Neutrophil (primary cell): Measurements from ENCODE around the gene TMEM54.

Source experiments
- H3K27ac ChIP-seq: fragments of 200-600 bp; sonication (generic); 2 replicates; pipeline ENCODE4 v1.5.1; 2016; ENCODE audit warnings: mild to moderate bottlenecking, moderate library complexity
- H3K27me3 ChIP-seq: fragments of 200-600 bp; sonication (generic); 2 replicates; pipeline ENCODE4 v1.6.0; 2016; ENCODE audit warnings: mild to moderate bottlenecking
- H3K36me3 ChIP-seq: fragments of 200-600 bp; sonication (generic); 2 replicates; pipeline ENCODE4 v1.5.1; 2017
- H3K4me1 ChIP-seq, 2 experiments: fragments of 200-600 bp in 1 of 2; sonication (generic) in 1 of 2; 1 replicate in 1 of 2; 2 replicates in 1 of 2; pipeline versions ENCODE4 v1.5.1 to v1.6.1; 2013 to 2016; ENCODE audit warnings: low read depth in 1 of 2, low read length in 1 of 2, mild to moderate bottlenecking in 1 of 2, moderate library complexity in 1 of 2; ENCODE audit not compliant: control insufficient read depth in 1 of 2, insufficient read depth in 1 of 2
- H3K4me3 ChIP-seq, 2 experiments: fragments of 200-600 bp in 1 of 2; sonication (generic) in 1 of 2; 1 replicate in 1 of 2; 2 replicates in 1 of 2; pipeline ENCODE4 v1.5.1; 2013 to 2016; ENCODE audit warnings: low read depth in 1 of 2, low read length in 1 of 2, mild to moderate bottlenecking in 1 of 2, moderate library complexity in 1 of 2
- H3K9me3 ChIP-seq: fragments of 200-600 bp; sonication (generic); 2 replicates; pipeline ENCODE4 v1.5.1; 2016
- TF ChIP-seq, protein P1 (sequence below): fragments of 200-600 bp; sonication (generic); IDR thresholded peaks from 2 replicates; pipeline ENCODE4 v1.5.1; 2016; ENCODE audit warnings: antibody characterized with exemption

The TMEM54 gene

DNA sequence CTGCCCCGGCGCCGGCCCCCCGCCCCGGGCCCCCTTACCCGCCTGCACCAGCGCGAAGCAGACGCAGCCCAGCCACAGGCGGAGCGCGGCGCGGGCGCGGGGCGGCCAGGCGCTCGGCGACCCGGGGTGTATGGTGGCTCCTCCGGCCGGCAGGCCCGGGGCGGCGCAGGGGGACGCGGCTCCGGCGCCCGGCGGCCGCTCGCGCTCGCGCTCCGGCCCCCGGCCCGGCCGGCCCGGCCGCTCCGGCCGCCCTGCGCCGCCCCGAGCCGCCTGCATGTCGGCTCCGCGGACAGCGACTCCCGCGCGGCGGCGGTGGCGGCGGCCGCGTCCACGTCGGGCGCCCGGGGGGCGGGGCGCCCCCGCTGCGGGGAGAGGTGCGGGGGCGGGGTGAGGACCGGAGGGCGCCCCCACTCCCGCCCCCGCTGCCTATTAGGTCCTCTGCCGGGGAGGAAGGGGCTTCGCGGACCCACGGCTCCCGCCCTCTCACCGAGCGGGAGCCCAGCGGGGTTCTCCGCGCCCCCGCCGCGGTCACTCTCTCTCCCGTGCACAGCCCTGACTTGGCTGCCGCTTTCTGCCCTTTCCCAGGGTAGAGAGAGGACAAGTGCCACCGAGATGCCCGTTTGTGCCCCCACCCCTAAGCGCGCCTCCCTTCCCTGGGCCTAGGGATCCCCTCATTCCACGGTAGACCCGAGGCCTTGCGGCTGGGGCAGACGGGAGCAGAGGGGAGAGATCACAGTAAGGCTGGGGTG, 30.4 kb downstream of the TMEM54 start, which contains the start of gene FNDC5:
FNDC5 (minus strand) TSS at position 298 of the 749 bp plus-strand sequence.
- TF ChIP-seq, protein P1, sequence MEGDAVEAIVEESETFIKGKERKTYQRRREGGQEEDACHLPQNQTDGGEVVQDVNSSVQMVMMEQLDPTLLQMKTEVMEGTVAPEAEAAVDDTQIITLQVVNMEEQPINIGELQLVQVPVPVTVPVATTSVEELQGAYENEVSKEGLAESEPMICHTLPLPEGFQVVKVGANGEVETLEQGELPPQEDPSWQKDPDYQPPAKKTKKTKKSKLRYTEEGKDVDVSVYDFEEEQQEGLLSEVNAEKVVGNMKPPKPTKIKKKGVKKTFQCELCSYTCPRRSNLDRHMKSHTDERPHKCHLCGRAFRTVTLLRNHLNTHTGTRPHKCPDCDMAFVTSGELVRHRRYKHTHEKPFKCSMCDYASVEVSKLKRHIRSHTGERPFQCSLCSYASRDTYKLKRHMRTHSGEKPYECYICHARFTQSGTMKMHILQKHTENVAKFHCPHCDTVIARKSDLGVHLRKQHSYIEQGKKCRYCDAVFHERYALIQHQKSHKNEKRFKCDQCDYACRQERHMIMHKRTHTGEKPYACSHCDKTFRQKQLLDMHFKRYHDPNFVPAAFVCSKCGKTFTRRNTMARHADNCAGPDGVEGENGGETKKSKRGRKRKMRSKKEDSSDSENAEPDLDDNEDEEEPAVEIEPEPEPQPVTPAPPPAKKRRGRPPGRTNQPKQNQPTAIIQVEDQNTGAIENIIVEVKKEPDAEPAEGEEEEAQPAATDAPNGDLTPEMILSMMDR: no peak
- Histone ChIP-seq H3K4me1 (no peaks in the 10 kb centered on the region), H3K36me3 (no peaks in the 10 kb centered on the region), H3K27ac (no peak within 1 kb of the TSS), H3K9me3 (no peaks in the 10 kb centered on the region), H3K4me3 (no peak within 1 kb of the TSS), H3K27me3 (peaks cover 71% of the 10 kb centered on the region)

DNA sequence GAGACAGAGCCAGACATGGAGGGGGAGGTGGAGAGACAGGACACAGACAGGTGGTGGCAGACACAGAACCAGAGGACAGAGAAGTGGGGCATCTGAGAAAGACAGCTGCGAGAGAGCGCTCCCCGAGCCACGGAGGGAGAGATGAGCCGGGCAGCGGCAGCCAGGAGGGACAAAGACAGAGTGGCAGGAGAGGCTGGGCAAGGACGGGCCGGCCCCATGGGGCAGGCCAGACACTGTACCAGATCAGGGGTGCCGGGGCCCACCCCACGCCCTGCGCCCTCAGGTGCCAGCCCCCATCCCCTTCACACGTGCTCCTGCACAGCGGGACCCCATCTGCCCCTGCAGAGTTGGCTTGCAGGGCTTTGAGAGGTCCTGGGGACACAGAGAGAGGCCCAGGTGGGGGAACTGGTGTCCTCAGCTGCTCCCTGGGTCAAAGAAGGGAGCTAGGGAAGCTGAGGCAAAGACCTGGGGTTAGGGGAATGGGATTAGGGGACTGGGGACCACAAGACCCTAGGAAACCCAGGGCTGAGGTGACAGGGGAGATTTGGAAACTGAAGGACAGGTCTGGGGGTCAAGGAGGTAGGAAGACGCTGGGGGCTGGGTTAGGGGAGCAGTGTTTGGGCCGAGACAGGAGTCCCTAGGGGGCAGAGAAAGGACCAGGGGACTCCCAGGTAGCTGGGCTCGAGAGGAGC, 31.1 kb downstream of the TMEM54 start:
- no peaks in the 10 kb centered on the region for H3K4me1 ChIP-seq
- TF ChIP-seq, protein P1: no peak
- no peak overlapping the region for H3K27ac ChIP-seq
- no peaks in the 10 kb centered on the region for H3K36me3 ChIP-seq
- H3K27me3 ChIP-seq: peaks cover 63% of the 10 kb centered on the region
- H3K4me3 ChIP-seq: no peak overlapping the region
- H3K9me3 ChIP-seq: no peaks in the 10 kb centered on the region

DNA sequence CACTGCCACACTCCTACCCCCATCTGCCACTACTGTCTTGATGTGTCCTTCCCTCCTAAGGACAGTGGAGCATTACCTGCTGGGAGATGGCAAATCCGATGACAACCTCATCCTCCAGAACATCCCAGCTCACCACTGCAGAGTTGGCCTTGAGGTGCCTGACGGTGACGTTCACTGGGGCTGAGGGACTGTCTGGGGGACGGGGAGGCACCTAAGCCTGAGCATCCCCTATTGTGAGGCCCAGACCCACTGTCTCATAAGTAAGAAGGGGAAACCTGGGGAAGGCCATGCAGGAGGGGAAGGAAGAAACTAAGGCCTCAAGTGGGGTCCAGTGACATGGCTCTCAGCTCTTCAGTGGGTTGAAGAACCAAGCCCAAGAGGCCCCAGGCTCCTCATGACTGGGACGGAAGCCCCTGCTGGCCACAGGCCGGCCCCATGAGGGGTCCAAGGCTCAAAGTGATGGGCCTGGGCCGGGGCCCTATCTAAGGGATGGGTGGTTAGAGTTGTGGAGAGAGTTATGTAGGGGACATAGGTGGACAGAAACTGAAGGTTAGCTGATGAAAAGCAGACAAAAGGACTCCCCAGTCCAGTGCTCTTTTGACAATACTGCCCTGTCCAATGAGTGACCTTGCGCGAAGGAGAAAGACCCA, 32.3 kb downstream of the TMEM54 start:
- no peaks in the 10 kb centered on the region for H3K36me3 ChIP-seq
- TF ChIP-seq, protein P1: no peak

DNA sequence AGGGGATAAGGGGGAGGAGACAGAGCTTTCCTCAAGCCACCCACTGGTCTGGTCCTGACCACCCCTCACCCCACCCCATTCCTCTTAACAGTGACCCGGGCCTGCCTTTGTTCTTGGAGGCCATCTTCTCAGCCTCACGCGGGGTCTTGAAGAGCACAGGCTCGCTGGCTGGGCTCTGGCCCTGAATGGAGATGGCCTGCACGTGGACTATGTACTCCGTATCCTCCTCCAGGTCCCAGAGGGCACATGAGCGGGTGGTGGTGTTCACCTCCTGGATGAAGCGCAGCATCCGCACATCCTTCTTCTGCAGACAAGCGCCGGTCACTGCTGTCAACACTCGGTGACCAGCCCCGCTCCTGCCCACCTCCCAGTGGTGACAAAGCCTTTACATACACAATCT, 33.1 kb downstream of the TMEM54 start:
- H3K4me3 ChIP-seq: no peak overlapping the region
- TF ChIP-seq, protein P1: no peak
- no peak overlapping the region for H3K27ac ChIP-seq
- H3K36me3 ChIP-seq: peaks cover 5% of the 10 kb centered on the region
- peaks cover 44% of the 10 kb centered on the region for H3K27me3 ChIP-seq
- H3K4me1 ChIP-seq: no peaks in the 10 kb centered on the region
- no peaks in the 10 kb centered on the region for H3K9me3 ChIP-seq

More for the DNA sequence above, 32.3 kb downstream of the TMEM54 start:
- no peaks in the 10 kb centered on the region for H3K9me3 ChIP-seq
- peaks cover 52% of the 10 kb centered on the region for H3K27me3 ChIP-seq
- H3K4me3 ChIP-seq: no peak overlapping the region
- no peak overlapping the region for H3K27ac ChIP-seq
- H3K4me1 ChIP-seq: no peaks in the 10 kb centered on the region

DNA sequence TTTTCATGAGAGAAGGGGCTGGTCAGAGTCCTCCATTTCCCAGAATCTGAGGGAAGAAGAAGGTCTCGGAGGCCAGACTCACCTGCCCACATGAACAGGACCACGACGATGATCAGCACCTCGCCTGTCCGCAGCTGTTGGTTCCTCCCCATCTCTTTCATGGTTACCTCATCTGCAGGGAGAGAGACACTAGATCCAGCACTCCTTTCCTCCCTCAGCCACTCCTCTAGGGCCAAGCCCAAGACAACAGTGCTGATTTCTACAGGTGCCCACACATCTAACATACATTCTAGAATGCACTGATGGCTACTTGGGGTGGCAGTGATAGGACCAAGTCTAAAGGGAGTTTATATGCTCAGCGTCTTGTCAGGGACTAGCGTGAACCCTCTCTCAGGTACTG, 33.5 kb downstream of the TMEM54 start:
- Histone ChIP-seq H3K27me3 (peaks cover 39% of the 10 kb centered on the region), H3K4me1 (no peaks in the 10 kb centered on the region), H3K4me3 (no peak overlapping the region), H3K36me3 (peaks cover 9% of the 10 kb centered on the region), H3K27ac (no peak overlapping the region), H3K9me3 (no peaks in the 10 kb centered on the region)
- TF ChIP-seq, protein P1: no peak
